Measurements from ENCODE around the gene DLD. TPM values are rescaled to one million over a fixed set of nuclear protein-coding genes. Genes with fewer than 3 reads are reported as not detected.

Gene DLD
- total RNA-seq, 1 experiment from 2014 or later: 58.0 TPM

- no peaks in the 10 kb centered on the region for H3K9me3 Mint-ChIP-seq (ENCODE audit: low read depth, unreplicated experiment)
- H3K4me1 Mint-ChIP-seq (ENCODE audit: low read depth, unreplicated experiment): peaks cover 26% of the 10 kb centered on the region
- CTCF ChIA-PET: no interaction called here
- H3K36me3 Mint-ChIP-seq (ENCODE audit: insufficient read depth, unreplicated experiment): peaks cover 63% of the 10 kb centered on the region
- DNase-seq: no peak
- no peak overlapping the region for H3K27ac Mint-ChIP-seq (ENCODE audit: unreplicated experiment)
- H3K4me3 Mint-ChIP-seq (ENCODE audit: low read depth, unreplicated experiment): no peak overlapping the region
- H3K27me3 Mint-ChIP-seq (ENCODE audit: unreplicated experiment): no peaks in the 10 kb centered on the region
- TF ChIP-seq CTCF (IDR thresholded peaks at IDR 0.05; ENCODE audit: unreplicated experiment): no peak
- BruUV-seq (replicated peaks): no TSS peak
- intact Hi-C loops (cut with micrococcal nuclease; ENCODE audit: unreplicated experiment): loop anchor here (5.0 kb wide), 1 partner anchor 152 kb away; no protein-coding TSS in a partner anchor
Measured at GRCh38 chr7:107945332-107945731, 54.3 kb downstream of the DLD start.

GRCh38 chr7:107946451-107946850 lies 55.5 kb downstream of the DLD start:
- H3K9me3 Mint-ChIP-seq (ENCODE audit: low read depth, unreplicated experiment): no peaks in the 10 kb centered on the region
- peaks cover 27% of the 10 kb centered on the region for H3K4me1 Mint-ChIP-seq (ENCODE audit: low read depth, unreplicated experiment)
- no peak for TF ChIP-seq CTCF (IDR thresholded peaks at IDR 0.05; ENCODE audit: unreplicated experiment)
- H3K4me3 Mint-ChIP-seq (ENCODE audit: low read depth, unreplicated experiment): no peak overlapping the region
- intact Hi-C loops (cut with micrococcal nuclease; ENCODE audit: unreplicated experiment): loop anchor here (5.0 kb wide), 1 partner anchor 151 kb away; no protein-coding TSS in a partner anchor
- H3K36me3 Mint-ChIP-seq (ENCODE audit: insufficient read depth, unreplicated experiment): peaks cover 71% of the 10 kb centered on the region
- no peaks in the 10 kb centered on the region for H3K27me3 Mint-ChIP-seq (ENCODE audit: unreplicated experiment)
- no peak overlapping the region for H3K27ac Mint-ChIP-seq (ENCODE audit: unreplicated experiment)
- no peak for DNase-seq
- CTCF ChIA-PET: no interaction called here
- no TSS peak for BruUV-seq (replicated peaks)

GRCh38 chr7:107946881-107947280 lies 55.9 kb downstream of the DLD start:
- CTCF ChIA-PET: no interaction called here
- no peak overlapping the region for H3K27ac Mint-ChIP-seq (ENCODE audit: unreplicated experiment)

GRCh38 chr7:107948645-107949442 lies 57.9 kb downstream of the DLD start:
- intact Hi-C loops (cut with micrococcal nuclease; ENCODE audit: unreplicated experiment): loop anchor here (5.0 kb wide), 1 partner anchor 148 kb away; no protein-coding TSS in a partner anchor
- peak overlapping the region; percentile 8 for H3K4me3 Mint-ChIP-seq (ENCODE audit: low read depth, unreplicated experiment)
- peaks cover 35% of the 10 kb centered on the region for H3K4me1 Mint-ChIP-seq (ENCODE audit: low read depth, unreplicated experiment)
- H3K36me3 Mint-ChIP-seq (ENCODE audit: insufficient read depth, unreplicated experiment): peaks cover 74% of the 10 kb centered on the region
- H3K27me3 Mint-ChIP-seq (ENCODE audit: unreplicated experiment): no peaks in the 10 kb centered on the region
- no peaks in the 10 kb centered on the region for H3K9me3 Mint-ChIP-seq (ENCODE audit: low read depth, unreplicated experiment)
- no peak for TF ChIP-seq CTCF (IDR thresholded peaks at IDR 0.05; ENCODE audit: unreplicated experiment)
- peak overlapping the region; percentile 84 for H3K27ac Mint-ChIP-seq (ENCODE audit: unreplicated experiment)
- no TSS peak for BruUV-seq (replicated peaks)
- CTCF ChIA-PET: interaction anchor here (0.5 to 1.0 kb wide), 3 partner anchors 30 to 1845 kb away, joined by 3 to 5 read pairs (median 3); no protein-coding TSS in a partner anchor
- DNase-seq: peak; percentile 56

More at GRCh38 chr7:107946881-107947280, 55.9 kb downstream of the DLD start:
- Mint-ChIP-seq H3K4me3 (ENCODE audit: low read depth, unreplicated experiment) (no peak overlapping the region), H3K9me3 (ENCODE audit: low read depth, unreplicated experiment) (no peaks in the 10 kb centered on the region), H3K27me3 (ENCODE audit: unreplicated experiment) (no peaks in the 10 kb centered on the region), H3K4me1 (ENCODE audit: low read depth, unreplicated experiment) (peaks cover 31% of the 10 kb centered on the region), H3K36me3 (ENCODE audit: insufficient read depth, unreplicated experiment) (peaks cover 71% of the 10 kb centered on the region)
- intact Hi-C loops (cut with micrococcal nuclease; ENCODE audit: unreplicated experiment): loop anchor here (5.0 kb wide), 1 partner anchor 150 kb away; no protein-coding TSS in a partner anchor
- no TSS peak for BruUV-seq (replicated peaks)
- DNase-seq: no peak
- TF ChIP-seq CTCF (IDR thresholded peaks at IDR 0.05; ENCODE audit: unreplicated experiment): no peak
